MM.1S (cell line): Measurements from ENCODE around the gene PTRH1.

ENCODE experiments used
- DNase-seq: peaks from one replicate; pipeline ENCODE4 v3.0.0-alpha.2; 2015
- H2AFZ ChIP-seq: fragments of 300-600 bp; sonication (generic); 2 replicates; pipeline ENCODE4 v1.6.0; 2016; ENCODE audit warnings: antibody characterized with exemption, low read length
- H3F3A ChIP-seq: fragments of 300-600 bp; sonication (generic); 2 replicates; pipeline ENCODE4 v1.6.1; 2016; ENCODE audit warnings: mild to moderate bottlenecking, antibody characterized with exemption, low read length, moderate library complexity, mixed read lengths; ENCODE audit not compliant: insufficient read depth
- H3K27ac ChIP-seq: fragments of 300-600 bp; sonication (generic); 2 replicates; pipeline ENCODE4 v1.5.1; 2016; ENCODE audit warnings: mild to moderate bottlenecking, low read length
- H3K27me3 ChIP-seq: fragments of 300-600 bp; sonication (generic); replicated peaks from 2 replicates; pipeline ENCODE4 v1.6.0; 2016; ENCODE audit warnings: low read length; ENCODE audit not compliant: insufficient read depth
- H3K36me3 ChIP-seq: fragments of 300-600 bp; sonication (generic); replicated peaks from 2 replicates; pipeline ENCODE4 v1.6.1; 2016; ENCODE audit warnings: mild to moderate bottlenecking, low read length, mixed read lengths; ENCODE audit not compliant: insufficient read depth
- H3K4me1 ChIP-seq: fragments of 300-600 bp; sonication (generic); 2 replicates; pipeline ENCODE4 v1.6.1; 2016; ENCODE audit warnings: low read length, mixed read lengths
- H3K4me2 ChIP-seq: fragments of 300-600 bp; sonication (generic); 2 replicates; pipeline ENCODE4 v1.6.0; 2016; ENCODE audit warnings: low read depth, low read length
- H3K4me3 ChIP-seq: fragments of 300-600 bp; sonication (generic); 2 replicates; pipeline ENCODE4 v1.5.1; 2016; ENCODE audit warnings: low read length, mixed read lengths
- H3K79me2 ChIP-seq: fragments of 300-600 bp; sonication (generic); 2 replicates; pipeline ENCODE4 v1.6.1; 2016; ENCODE audit warnings: mixed run types, low read length, mixed read lengths
- H3K9ac ChIP-seq: fragments of 300-600 bp; sonication (generic); 2 replicates; pipeline ENCODE4 v1.6.1; 2016; ENCODE audit warnings: low read length, mixed read lengths
- H3K9me2 ChIP-seq: fragments of 300-600 bp; sonication (generic); replicated peaks from 2 replicates; pipeline ENCODE4 v1.6.1; 2016; ENCODE audit warnings: mild to moderate bottlenecking, low read length, mixed read lengths; ENCODE audit not compliant: insufficient read depth
- H3K9me3 ChIP-seq: fragments of 300-600 bp; sonication (generic); replicated peaks from 2 replicates; pipeline ENCODE4 v1.6.1; 2016; ENCODE audit warnings: mild to moderate bottlenecking, low read length, mixed read lengths; ENCODE audit not compliant: insufficient read depth
- H4K20me1 ChIP-seq: fragments of 300-600 bp; sonication (generic); 2 replicates; pipeline ENCODE4 v1.6.1; 2016; ENCODE audit warnings: mild to moderate bottlenecking, low read length, moderate library complexity, mixed read lengths; ENCODE audit not compliant: insufficient read depth
- CTCF ChIP-seq: fragments of 300-600 bp; sonication (generic); IDR thresholded peaks from 2 replicates; pipeline ENCODE4 v1.5.1; 2016; ENCODE audit warnings: antibody characterized with exemption, low read length, mixed read lengths
- EZH2 ChIP-seq: fragments of 300-600 bp; sonication (generic); optimal IDR thresholded peaks from 2 replicates; pipeline ENCODE3; 2017; ENCODE audit warnings: low read depth, mild to moderate bottlenecking, antibody characterized with exemption, low read length, mixed read lengths
- EZH2phosphoT487 ChIP-seq: fragments of 300-600 bp; sonication (generic); IDR thresholded peaks from 2 replicates; pipeline ENCODE4 v1.6.1; 2018; ENCODE audit warnings: antibody characterized with exemption, low read length

PTRH1 gene

GRCh38 chr9:127703289-127703946 lies 12.0 kb downstream of the PTRH1 start:
- Histone ChIP-seq H4K20me1 (no peaks in the 10 kb centered on the region), H3K27ac (no peak overlapping the region), H3K9me3 (no peaks in the 10 kb centered on the region), H3F3A (no peaks in the 10 kb centered on the region), H3K27me3 (no peaks in the 10 kb centered on the region), H3K9me2 (no peaks in the 10 kb centered on the region), H3K36me3 (no peaks in the 10 kb centered on the region), H3K4me3 (no peak overlapping the region), H3K4me2 (no peak overlapping the region), H2AFZ (no peak overlapping the region), H3K79me2 (no peaks in the 10 kb centered on the region), H3K9ac (no peak overlapping the region), H3K4me1 (no peaks in the 10 kb centered on the region)
- TF ChIP-seq EZH2phosphoT487: no peak
- no peak for TF ChIP-seq CTCF
- no peak for TF ChIP-seq EZH2
- DNase-seq: no peak

DNA sequence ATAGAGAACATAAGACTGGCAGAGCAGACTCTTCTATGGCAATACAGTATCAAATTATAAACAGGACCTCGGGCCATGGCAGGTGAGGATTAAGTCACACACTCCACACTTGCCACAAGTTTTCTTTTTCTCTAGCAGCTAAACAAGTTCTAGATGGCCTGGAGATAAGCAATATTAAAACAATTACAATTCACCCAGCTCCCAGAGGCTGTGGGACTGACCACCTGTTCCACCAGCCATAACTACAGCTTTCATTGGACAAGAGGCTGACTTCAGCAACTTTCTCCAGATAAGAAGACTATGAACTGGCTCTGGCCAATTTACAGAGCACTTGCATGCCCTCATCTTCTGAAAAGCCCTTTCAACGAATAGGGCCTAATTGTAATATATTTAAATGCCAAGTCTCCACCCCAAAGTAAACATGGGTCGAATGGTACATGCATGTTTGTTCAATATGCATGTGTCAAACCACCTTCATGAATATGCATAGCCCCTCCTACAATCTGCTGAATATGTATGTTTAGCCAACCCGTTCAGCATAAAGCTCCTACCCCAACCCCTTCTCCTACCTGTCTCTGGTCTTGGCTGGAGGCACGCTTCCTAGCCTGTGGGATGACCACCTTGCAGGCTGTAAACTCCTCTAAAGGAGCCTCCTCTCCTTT lies 14.7 kb downstream of the PTRH1 start:
- no peak for TF ChIP-seq CTCF
- TF ChIP-seq EZH2phosphoT487: no peak
- TF ChIP-seq EZH2: no peak
- Histone ChIP-seq H3K27me3 (no peaks in the 10 kb centered on the region), H4K20me1 (no peaks in the 10 kb centered on the region), H3K4me1 (no peaks in the 10 kb centered on the region), H3K9me3 (no peaks in the 10 kb centered on the region), H3K4me2 (no peak overlapping the region), H2AFZ (no peak overlapping the region), H3K9me2 (no peaks in the 10 kb centered on the region), H3K4me3 (no peak overlapping the region), H3K79me2 (no peaks in the 10 kb centered on the region), H3K27ac (no peak overlapping the region), H3K9ac (no peak overlapping the region), H3F3A (no peaks in the 10 kb centered on the region), H3K36me3 (no peaks in the 10 kb centered on the region)
- DNase-seq: no peak

- Histone ChIP-seq H3K4me3 (no peak overlapping the region), H2AFZ (no peak overlapping the region), H3F3A (no peaks in the 10 kb centered on the region), H4K20me1 (no peaks in the 10 kb centered on the region), H3K9ac (no peak overlapping the region), H3K36me3 (no peaks in the 10 kb centered on the region), H3K27me3 (no peaks in the 10 kb centered on the region), H3K4me2 (no peak overlapping the region), H3K27ac (no peak overlapping the region), H3K9me3 (no peaks in the 10 kb centered on the region), H3K79me2 (no peaks in the 10 kb centered on the region), H3K9me2 (no peaks in the 10 kb centered on the region), H3K4me1 (no peaks in the 10 kb centered on the region)
- TF ChIP-seq CTCF: no peak
- TF ChIP-seq EZH2phosphoT487: no peak
- no peak for TF ChIP-seq EZH2
- DNase-seq: no peak
Observed at GRCh38 chr9:127700140-127700539, 15.3 kb downstream of the PTRH1 start.
